SK-N-SH (cell line): ENCODE results near the gene FAM227B. TPM values are rescaled to one million over a fixed set of nuclear protein-coding genes. Genes with fewer than 3 reads are reported as not detected.
A peak's percentile ranks its signal among the peaks of the same experiment; 100 is the strongest.

Experiments
- CTCF ChIA-PET: fragments of 300-600, 350-600 bp; formaldehyde crosslinking; extraction: SDS; loops from one replicate; lab custom pipeline; 2021; lab: Yijun Ruan, JAX
- POLR2A ChIA-PET: fragments of 350-600 bp; sonication (Branson Sonifier 250); formaldehyde crosslinking; extraction: SDS; loops from one replicate; lab custom pipeline; 2020; ENCODE audit warnings: antibody characterized with exemption, inconsistent platforms; lab: Yijun Ruan, JAX
- DNase-seq: peaks from one replicate; pipeline ENCODE4 v3.0.0; 2012
- H2AFZ ChIP-seq: fragments of 200-600 bp; sonication (generic); 2 replicates; pipeline ENCODE4 v1.8.1; 2016; ENCODE audit warnings: antibody characterized with exemption, mild to moderate bottlenecking, low read depth
- H3F3A ChIP-seq: fragments of 200-600 bp; sonication (generic); replicated peaks from 2 replicates; pipeline ENCODE3; 2016; ENCODE audit warnings: antibody characterized with exemption, mild to moderate bottlenecking; ENCODE audit not compliant: insufficient read depth
- H3K27ac ChIP-seq, 2 experiments: fragments of 200-500 bp in 1 of 2; fragments of 200-600 bp in 1 of 2; sonication (Bioruptor generic) in 1 of 2; sonication (generic), shearing (Covaris generic) in 1 of 2; 2 replicates each; pipeline versions ENCODE4 v1.5.1 to v1.6.1; 2014 to 2016; ENCODE audit warnings: low read depth in 2 of 2, inconsistent platforms in 1 of 2, low read length in 1 of 2, mild to moderate bottlenecking in 1 of 2, mixed read lengths in 1 of 2
- H3K27me3 ChIP-seq: fragments of 200-600 bp; sonication (generic), shearing (Covaris generic); 2 replicates; pipeline ENCODE4 v1.6.1; 2016; ENCODE audit warnings: mixed run types; ENCODE audit not compliant: insufficient read depth
- H3K36me3 ChIP-seq, 2 experiments: fragments of 200-500 bp in 1 of 2; fragments of 200-600 bp in 1 of 2; sonication (Bioruptor generic) in 1 of 2; sonication (generic) in 1 of 2; replicated peaks in 1 of 2; 2 replicates each; pipeline versions ENCODE3 to v1.5.1; 2014 to 2016; ENCODE audit warnings: low read length in 1 of 2, mild to moderate bottlenecking in 1 of 2; ENCODE audit not compliant: insufficient read depth in 2 of 2, control insufficient read depth in 1 of 2
- H3K4me1 ChIP-seq, 2 experiments: fragments of 200-500 bp in 1 of 2; fragments of 200-600 bp in 1 of 2; sonication (Bioruptor generic) in 1 of 2; sonication (generic), shearing (Covaris generic) in 1 of 2; 2 replicates each; pipeline versions ENCODE4 v1.5.1 to v1.6.1; 2014 to 2016; ENCODE audit warnings: low read depth in 1 of 2, low read length in 1 of 2, mixed run types in 1 of 2; ENCODE audit not compliant: insufficient read depth in 2 of 2, control insufficient read depth in 1 of 2
- H3K4me2 ChIP-seq: fragments of 200-600 bp; sonication (generic), shearing (Covaris generic); 2 replicates; pipeline ENCODE4 v1.6.1; 2017; ENCODE audit warnings: mixed run types
- H3K4me3 ChIP-seq, 2 experiments: fragments of 200-500 bp in 1 of 2; fragments of 200-600 bp in 1 of 2; sonication (Bioruptor generic) in 1 of 2; sonication (generic), shearing (Covaris generic) in 1 of 2; 2 replicates each; pipeline versions ENCODE4 v1.5.1 to v1.8.1; 2014 to 2016; ENCODE audit warnings: low read depth in 2 of 2, inconsistent platforms in 1 of 2, low read length in 1 of 2, mild to moderate bottlenecking in 1 of 2, mixed read lengths in 1 of 2, moderate library complexity in 1 of 2
- H3K79me2 ChIP-seq: fragments of 200-600 bp; sonication (generic); 2 replicates; pipeline ENCODE4 v1.8.1; 2017; ENCODE audit warnings: mild to moderate bottlenecking; ENCODE audit not compliant: insufficient read depth
- H3K9ac ChIP-seq: fragments of 200-600 bp; sonication (generic); 2 replicates; pipeline ENCODE4 v1.6.1; 2017; ENCODE audit warnings: mixed run types
- H3K9me2 ChIP-seq: fragments of 200-600 bp; sonication (generic); 2 replicates; pipeline ENCODE4 v1.6.1; 2017; ENCODE audit warnings: mixed run types
- H3K9me3 ChIP-seq: fragments of 200-600 bp; sonication (generic); 2 replicates; pipeline ENCODE4 v1.6.1; 2017; ENCODE audit warnings: mixed run types, mild to moderate bottlenecking, moderate library complexity
- H4K20me1 ChIP-seq: fragments of 200-600 bp; sonication (generic); 2 replicates; pipeline ENCODE4 v1.6.1; 2017; ENCODE audit warnings: mild to moderate bottlenecking, mixed run types; ENCODE audit not compliant: insufficient read depth
- ELF1 ChIP-seq: IDR thresholded peaks from 2 replicates; pipeline ENCODE4 v1.4.0; 2012
- EP300 ChIP-seq, 2 experiments: IDR thresholded peaks; 2 replicates each; pipeline versions ENCODE4 v1.4.0 to v1.6.1; 2012; ENCODE audit warnings: borderline replicate concordance in 1 of 2, low read depth in 1 of 2, low read length in 1 of 2
- EZH2phosphoT487 ChIP-seq: fragments of 200-600 bp; sonication (generic); IDR thresholded peaks from 2 replicates; pipeline ENCODE4 v1.6.1; 2017; ENCODE audit warnings: low read depth, mixed run types, mild to moderate bottlenecking, antibody characterized with exemption, moderate library complexity, borderline replicate concordance
- FOSL2 ChIP-seq: IDR thresholded peaks from 2 replicates; pipeline ENCODE4 v1.4.0; 2012; ENCODE audit warnings: low read depth, mild to moderate bottlenecking, moderate library complexity, borderline replicate concordance
- FOXJ3 ChIP-seq: sonication (generic); formaldehyde crosslinking; IDR thresholded peaks from 2 replicates; pipeline ENCODE4 v1.5.1; 2020; ENCODE audit warnings: mild to moderate bottlenecking, missing genetic modification reagents
- GABPA ChIP-seq: IDR thresholded peaks from 2 replicates; pipeline ENCODE4 v1.4.0; 2012; ENCODE audit warnings: low read depth, mild to moderate bottlenecking
- GATA2 ChIP-seq: sonication (generic); formaldehyde crosslinking; IDR thresholded peaks from 2 replicates; pipeline ENCODE4 v1.5.0; 2020; ENCODE audit warnings: mild to moderate bottlenecking, missing genetic modification reagents
- JUND ChIP-seq: IDR thresholded peaks from 2 replicates; pipeline ENCODE4 v1.4.0; 2012
- MAX ChIP-seq: IDR thresholded peaks from 2 replicates; pipeline ENCODE4 v1.4.0; 2012; ENCODE audit warnings: low read depth
- NFIC ChIP-seq: IDR thresholded peaks from 2 replicates; pipeline ENCODE4 v1.4.0; 2012; ENCODE audit warnings: borderline replicate concordance
- NRF1 ChIP-seq: IDR thresholded peaks from 2 replicates; pipeline ENCODE4 v1.6.1; 2012; ENCODE audit warnings: low read depth, mild to moderate bottlenecking, low read length
- POLR2AphosphoS5 ChIP-seq: IDR thresholded peaks from 2 replicates; pipeline ENCODE4 v1.6.1; 2012; ENCODE audit warnings: low read depth, low read length
- RAD21 ChIP-seq: IDR thresholded peaks from 2 replicates; pipeline ENCODE4 v1.6.1; 2012; ENCODE audit warnings: mild to moderate bottlenecking, low read length
- RCOR1 ChIP-seq: fragments of 150-350 bp; IDR thresholded peaks from 2 replicates; pipeline ENCODE4 v1.6.1; 2017; ENCODE audit warnings: antibody characterized with exemption, low read length
- REST ChIP-seq: IDR thresholded peaks from 2 replicates; pipeline ENCODE4 v1.6.1; 2012; ENCODE audit warnings: mild to moderate bottlenecking, low read depth, low read length, moderate library complexity
- SIN3A ChIP-seq: IDR thresholded peaks from 2 replicates; pipeline ENCODE4 v1.6.1; 2012; ENCODE audit warnings: low read depth, mild to moderate bottlenecking, low read length, moderate library complexity, borderline replicate concordance
- SMC3 ChIP-seq: IDR thresholded peaks from 2 replicates; pipeline ENCODE4 v1.6.1; 2012; ENCODE audit warnings: low read depth, low read length, improper control_type of control experiment
- TAF1 ChIP-seq: IDR thresholded peaks from 2 replicates; pipeline ENCODE4 v1.6.1; 2012; ENCODE audit warnings: low read depth, mild to moderate bottlenecking, low read length, moderate library complexity, borderline replicate concordance
- USF2 ChIP-seq: fragments of 150-350 bp; IDR thresholded peaks from 2 replicates; pipeline ENCODE4 v1.6.1; 2017; ENCODE audit warnings: antibody characterized with exemption, low read length, low read depth, borderline replicate concordance
- WGBS: methylation state at CpG from one replicate; pipeline ENCODE4 v1.1.6; 2017; ENCODE audit warnings: low lambda C conversion rate; 5-methylcytosine and 5-hydroxymethylcytosine counted together
- polyA plus RNA-seq, 3 experiments: library from polyadenylated mRNA; depleted of rRNA; stranded (reverse); fragments of >200 nt; gene quantifications; 2 replicates each; pipeline ENCODE4 v1.2.3, GENCODE V29; 2012
- TF ChIP-seq, protein P1 (sequence below): fragments of 150-350 bp; IDR thresholded peaks from 2 replicates; pipeline ENCODE4 v1.6.1; 2016; ENCODE audit warnings: mild to moderate bottlenecking, low read depth, low read length
- TF ChIP-seq, protein P2 (sequence below): IDR thresholded peaks from 2 replicates; pipeline ENCODE4; 2012

FAM227B gene
- polyA plus RNA-seq, 1 of the 3 experiments (the other 2 are of a cell fraction), result 4.4 TPM

- peaks cover 0 to 16% of the 10 kb centered on the region in 2 experiments; a peak in 2 of 4 replicates for H3K4me1 ChIP-seq
- TF ChIP-seq TAF1 (no peak), SIN3A (no peak), NRF1 (no peak), EP300 (IDR thresholded peaks at IDR 0.05; ENCODE audit: borderline replicate concordance in 1 of 2, low read depth in 1 of 2, low read length in 1 of 2) (no peak), REST (no peak), FOXJ3 (CRISPR knock-in tag) (no peak), RAD21 (no peak)
- TF ChIP-seq, protein P1, sequence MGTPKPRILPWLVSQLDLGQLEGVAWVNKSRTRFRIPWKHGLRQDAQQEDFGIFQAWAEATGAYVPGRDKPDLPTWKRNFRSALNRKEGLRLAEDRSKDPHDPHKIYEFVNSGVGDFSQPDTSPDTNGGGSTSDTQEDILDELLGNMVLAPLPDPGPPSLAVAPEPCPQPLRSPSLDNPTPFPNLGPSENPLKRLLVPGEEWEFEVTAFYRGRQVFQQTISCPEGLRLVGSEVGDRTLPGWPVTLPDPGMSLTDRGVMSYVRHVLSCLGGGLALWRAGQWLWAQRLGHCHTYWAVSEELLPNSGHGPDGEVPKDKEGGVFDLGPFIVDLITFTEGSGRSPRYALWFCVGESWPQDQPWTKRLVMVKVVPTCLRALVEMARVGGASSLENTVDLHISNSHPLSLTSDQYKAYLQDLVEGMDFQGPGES, result no peak
- H3K4me3 ChIP-seq, result no peak overlapping the region
- H3K9ac ChIP-seq, result no peak overlapping the region
- H3F3A ChIP-seq, result no peaks in the 10 kb centered on the region
- H3K4me2 ChIP-seq, result no peak overlapping the region
- CTCF ChIA-PET, result no interaction called here
- POLR2A ChIA-PET, result no interaction called here
- H3K27ac ChIP-seq, result no peak overlapping the region
- no peak for DNase-seq
- no peaks in the 10 kb centered on the region for H3K79me2 ChIP-seq
- H3K36me3 ChIP-seq, result peaks cover 0 to 9% of the 10 kb centered on the region in 2 experiments
- H3K9me3 ChIP-seq, result no peaks in the 10 kb centered on the region
- no peaks in the 10 kb centered on the region for H4K20me1 ChIP-seq
- no peaks in the 10 kb centered on the region for H3K9me2 ChIP-seq
- H2AFZ ChIP-seq, result no peak overlapping the region
- H3K27me3 ChIP-seq, result no peaks in the 10 kb centered on the region
Observed at GRCh38 chr15:49293941-49294340, 326.7 kb downstream of the FAM227B start.

GRCh38 chr15:49290191-49290590, 330.4 kb downstream of the FAM227B start:
- Histone ChIP-seq H3K4me2 (no peak overlapping the region), H3K4me3 (no peak overlapping the region), H3K9me2 (no peaks in the 10 kb centered on the region), H3K9me3 (no peaks in the 10 kb centered on the region), H3F3A (no peaks in the 10 kb centered on the region), H3K27me3 (no peaks in the 10 kb centered on the region), H3K27ac (peak overlapping the region in 1 of 2 experiments; percentile 74; a peak in 2 of 4 replicates), H2AFZ (no peak overlapping the region), H4K20me1 (no peaks in the 10 kb centered on the region), H3K9ac (no peak overlapping the region), H3K79me2 (no peaks in the 10 kb centered on the region), H3K4me1 (peaks cover 0 to 19% of the 10 kb centered on the region in 2 experiments; a peak in 2 of 4 replicates), H3K36me3 (peaks cover 1 to 4% of the 10 kb centered on the region in 2 experiments)
- WGBS, result 13% methylated on average over 1 of the region's 1 CpG
- ChIA-PET CTCF (interaction anchor here (0.6 to 1.6 kb wide), 3 partner anchors 55 to 118 kb away, joined by 3 to 4 read pairs (median 4); no protein-coding TSS in a partner anchor), POLR2A (no interaction called here)
- DNase-seq, result peak; percentile 56
- peak; percentile 20; the same call in 1 of the 2 replicates for TF ChIP-seq SMC3
- peak; percentile 26 for TF ChIP-seq RAD21
- no peak for TF ChIP-seq POLR2AphosphoS5
- 0 out of 2 replicates have a peak, but pooled peaks have one; percentile 14 for TF ChIP-seq NFIC
- 0 out of 2 replicates have a peak, but pooled peaks have one; percentile 7 for TF ChIP-seq JUND
- peak; percentile 62 for TF ChIP-seq RCOR1
- TF ChIP-seq GABPA, result no peak
- TF ChIP-seq EZH2phosphoT487, result no peak
- TF ChIP-seq FOXJ3 (CRISPR knock-in tag), result no peak
- TF ChIP-seq SIN3A, result no peak
- no peak for TF ChIP-seq MAX
- TF ChIP-seq, protein P2, sequence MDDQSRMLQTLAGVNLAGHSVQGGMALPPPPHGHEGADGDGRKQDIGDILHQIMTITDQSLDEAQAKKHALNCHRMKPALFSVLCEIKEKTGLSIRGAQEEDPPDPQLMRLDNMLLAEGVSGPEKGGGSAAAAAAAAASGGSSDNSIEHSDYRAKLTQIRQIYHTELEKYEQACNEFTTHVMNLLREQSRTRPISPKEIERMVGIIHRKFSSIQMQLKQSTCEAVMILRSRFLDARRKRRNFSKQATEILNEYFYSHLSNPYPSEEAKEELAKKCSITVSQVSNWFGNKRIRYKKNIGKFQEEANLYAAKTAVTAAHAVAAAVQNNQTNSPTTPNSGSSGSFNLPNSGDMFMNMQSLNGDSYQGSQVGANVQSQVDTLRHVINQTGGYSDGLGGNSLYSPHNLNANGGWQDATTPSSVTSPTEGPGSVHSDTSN, result peak; percentile 55; the same call in 1 of the 2 replicates
- TF ChIP-seq USF2, result no peak
- TF ChIP-seq EP300 (IDR thresholded peaks at IDR 0.05; ENCODE audit: borderline replicate concordance in 1 of 2, low read depth in 1 of 2, low read length in 1 of 2), result peak in 1 of 2 experiments; percentile 72; a peak in 2 of 4 replicates
- no peak for TF ChIP-seq FOSL2
- TF ChIP-seq ELF1, result no peak
- TF ChIP-seq GATA2 (CRISPR knock-in tag), result no peak
